ENCODE results near the gene GALK2. TPM values are rescaled to one million over a fixed set of nuclear protein-coding genes. Genes with fewer than 3 reads are reported as not detected.
"Not testable (repeated sequence)": the region's sequence is repeated elsewhere in the genome, so short reads cannot be mapped to it uniquely, and the experiment has no call there.

Gene GALK2
- total RNA-seq, 2 donors from 2014 or later, result 24.5 to 26.0 TPM

DNA sequence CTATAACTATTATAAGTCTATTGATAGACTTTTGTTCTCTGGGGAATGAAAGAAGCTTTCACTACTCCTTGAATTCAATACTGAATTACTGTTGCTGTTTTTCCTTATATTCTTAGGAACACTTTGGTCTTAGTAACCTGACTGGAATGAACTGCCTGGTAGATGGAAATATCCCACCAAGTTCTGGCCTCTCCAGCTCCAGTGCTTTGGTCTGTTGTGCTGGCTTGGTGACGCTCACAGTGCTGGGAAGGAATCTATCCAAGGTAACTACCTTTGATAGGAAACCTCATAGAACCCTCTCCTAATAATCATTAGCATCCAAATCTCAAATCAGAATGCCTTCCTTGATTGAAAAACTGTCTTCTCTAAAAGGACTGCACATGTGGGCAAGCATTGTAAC is 69.1 kb downstream of the GALK2 start:
- TF ChIP-seq, protein P1, sequence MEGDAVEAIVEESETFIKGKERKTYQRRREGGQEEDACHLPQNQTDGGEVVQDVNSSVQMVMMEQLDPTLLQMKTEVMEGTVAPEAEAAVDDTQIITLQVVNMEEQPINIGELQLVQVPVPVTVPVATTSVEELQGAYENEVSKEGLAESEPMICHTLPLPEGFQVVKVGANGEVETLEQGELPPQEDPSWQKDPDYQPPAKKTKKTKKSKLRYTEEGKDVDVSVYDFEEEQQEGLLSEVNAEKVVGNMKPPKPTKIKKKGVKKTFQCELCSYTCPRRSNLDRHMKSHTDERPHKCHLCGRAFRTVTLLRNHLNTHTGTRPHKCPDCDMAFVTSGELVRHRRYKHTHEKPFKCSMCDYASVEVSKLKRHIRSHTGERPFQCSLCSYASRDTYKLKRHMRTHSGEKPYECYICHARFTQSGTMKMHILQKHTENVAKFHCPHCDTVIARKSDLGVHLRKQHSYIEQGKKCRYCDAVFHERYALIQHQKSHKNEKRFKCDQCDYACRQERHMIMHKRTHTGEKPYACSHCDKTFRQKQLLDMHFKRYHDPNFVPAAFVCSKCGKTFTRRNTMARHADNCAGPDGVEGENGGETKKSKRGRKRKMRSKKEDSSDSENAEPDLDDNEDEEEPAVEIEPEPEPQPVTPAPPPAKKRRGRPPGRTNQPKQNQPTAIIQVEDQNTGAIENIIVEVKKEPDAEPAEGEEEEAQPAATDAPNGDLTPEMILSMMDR (IDR thresholded peaks at IDR 0.05), result no peak
- no peaks in the 10 kb centered on the region for H3K36me3 ChIP-seq
- H3K27me3 ChIP-seq, result no peaks in the 10 kb centered on the region
- peaks cover 0 to 16% of the 10 kb centered on the region in 2 donors for H3K4me1 ChIP-seq
- DNase-seq (ENCODE audit: low spot score), result no peak
- H3K4me3 ChIP-seq, result no peak overlapping the region
- H3K9me3 ChIP-seq, result no peaks in the 10 kb centered on the region
- no peak overlapping the region for H3K27ac ChIP-seq

GRCh38 chr15:49242820-49243219 is 72.8 kb downstream of the GALK2 start:
- H3K27ac ChIP-seq, result no peak overlapping the region
- TF ChIP-seq, protein P1 (IDR thresholded peaks at IDR 0.05), result no peak
- DNase-seq (ENCODE audit: low spot score), result no peak
- H3K4me1 ChIP-seq, result peaks cover 0 to 11% of the 10 kb centered on the region in 2 donors
- no peaks in the 10 kb centered on the region for H3K27me3 ChIP-seq
- H3K4me3 ChIP-seq, result no peak overlapping the region
- no peaks in the 10 kb centered on the region for H3K9me3 ChIP-seq
- no peaks in the 10 kb centered on the region for H3K36me3 ChIP-seq

GRCh38 chr15:49247556-49248110 is 77.6 kb downstream of the GALK2 start:
- TF ChIP-seq, protein P1 (IDR thresholded peaks at IDR 0.05), result no peak
- no peaks in the 10 kb centered on the region for H3K27me3 ChIP-seq
- no peak overlapping the region for H3K27ac ChIP-seq
- no peak overlapping the region for H3K4me3 ChIP-seq
- DNase-seq (ENCODE audit: low spot score), result no peak
- no peaks in the 10 kb centered on the region for H3K9me3 ChIP-seq
- H3K36me3 ChIP-seq, result no peaks in the 10 kb centered on the region
- no peaks in the 10 kb centered on the region for H3K4me1 ChIP-seq

DNA sequence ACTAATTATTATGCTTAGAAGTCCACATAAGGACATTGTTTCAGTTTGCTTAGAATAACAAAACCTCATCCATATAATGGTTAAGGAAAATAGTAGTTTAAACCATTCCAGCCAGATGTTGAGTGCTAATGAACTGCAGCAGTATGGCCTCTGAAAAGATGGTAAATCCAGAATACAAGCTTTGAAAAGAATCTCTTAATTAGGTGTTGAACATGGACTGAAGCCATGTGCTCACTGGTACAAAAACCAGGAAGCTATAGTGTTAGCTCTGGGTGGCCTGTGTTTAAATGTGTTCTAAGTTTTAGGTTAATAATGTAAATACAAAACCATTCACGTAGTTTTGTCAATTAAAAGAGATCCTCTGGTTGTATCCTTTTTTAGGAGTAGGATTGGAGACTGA is 78.2 kb downstream of the GALK2 start:
- DNase-seq (ENCODE audit: low spot score), result no peak
- Histone ChIP-seq H3K4me3 (no peak overlapping the region), H3K27ac (no peak overlapping the region), H3K36me3 (no peaks in the 10 kb centered on the region), H3K4me1 (no peaks in the 10 kb centered on the region), H3K27me3 (no peaks in the 10 kb centered on the region), H3K9me3 (no peaks in the 10 kb centered on the region)
- TF ChIP-seq, protein P1 (IDR thresholded peaks at IDR 0.05), result no peak

- no peak for DNase-seq (ENCODE audit: low spot score)
- Histone ChIP-seq H3K27ac (no peak overlapping the region), H3K9me3 (no peaks in the 10 kb centered on the region), H3K36me3 (no peaks in the 10 kb centered on the region), H3K4me3 (no peak overlapping the region), H3K4me1 (no peaks in the 10 kb centered on the region), H3K27me3 (no peaks in the 10 kb centered on the region)
- TF ChIP-seq, protein P1 (IDR thresholded peaks at IDR 0.05), result no peak
Observed at GRCh38 chr15:49255966-49256759, 86.1 kb downstream of the GALK2 start.

- not testable (repeated sequence) for H3K27ac ChIP-seq; DNase-seq (ENCODE audit: low spot score); H3K4me1 ChIP-seq; H3K4me3 ChIP-seq; H3K9me3 ChIP-seq; H3K36me3 ChIP-seq; H3K27me3 ChIP-seq
Observed at GRCh38 chr15:49265117-49265516, 95.1 kb downstream of the GALK2 start.
